ENCODE data around the gene CPEB4.

The CPEB4 gene

GRCh38 chr5:173893192-173893561 is 5.0 kb downstream of the CPEB4 start:
- DNase-seq (ENCODE audit: low read depth), result no peak
- no peak for TF ChIP-seq CTCF (IDR thresholded peaks at IDR 0.05; ENCODE audit: control insufficient read depth, insufficient read depth, low read depth, low read length, missing control alignments)
- H3K4me3 ChIP-seq (ENCODE audit: control insufficient read depth, low read depth, low read length), result no peak overlapping the region

- no peak for DNase-seq (ENCODE audit: low read depth)
- no peak for TF ChIP-seq CTCF (IDR thresholded peaks at IDR 0.05; ENCODE audit: control insufficient read depth, insufficient read depth, low read depth, low read length, missing control alignments)
- no peak overlapping the region for H3K4me3 ChIP-seq (ENCODE audit: control insufficient read depth, low read depth, low read length)
Measured at GRCh38 chr5:173895401-173896165, 7.4 kb downstream of the CPEB4 start.

- no peak for TF ChIP-seq CTCF (IDR thresholded peaks at IDR 0.05; ENCODE audit: control insufficient read depth, insufficient read depth, low read depth, low read length, missing control alignments)
- H3K4me3 ChIP-seq (ENCODE audit: control insufficient read depth, low read depth, low read length), result no peak overlapping the region
- DNase-seq (ENCODE audit: low read depth), result no peak
Measured at GRCh38 chr5:173896631-173897030, 8.5 kb downstream of the CPEB4 start.

GRCh38 chr5:173901705-173902104 is 13.6 kb downstream of the CPEB4 start:
- no peak for TF ChIP-seq CTCF (IDR thresholded peaks at IDR 0.05; ENCODE audit: control insufficient read depth, insufficient read depth, low read depth, low read length, missing control alignments)
- no peak for DNase-seq (ENCODE audit: low read depth)
- H3K4me3 ChIP-seq (ENCODE audit: control insufficient read depth, low read depth, low read length), result no peak overlapping the region

GRCh38 chr5:173902334-173902733 is 14.2 kb downstream of the CPEB4 start:
- DNase-seq (ENCODE audit: low read depth), result no peak
- H3K4me3 ChIP-seq (ENCODE audit: control insufficient read depth, low read depth, low read length), result no peak overlapping the region
- TF ChIP-seq CTCF (IDR thresholded peaks at IDR 0.05; ENCODE audit: control insufficient read depth, insufficient read depth, low read depth, low read length, missing control alignments), result no peak

- no peak overlapping the region for H3K4me3 ChIP-seq (ENCODE audit: control insufficient read depth, low read depth, low read length)
- no peak for TF ChIP-seq CTCF (IDR thresholded peaks at IDR 0.05; ENCODE audit: control insufficient read depth, insufficient read depth, low read depth, low read length, missing control alignments)
Measured at GRCh38 chr5:173902743-173903142, 14.6 kb downstream of the CPEB4 start.

More at GRCh38 chr5:173902743-173903142, 14.6 kb downstream of the CPEB4 start:
- no peak for DNase-seq (ENCODE audit: low read depth)

Measured in AG09309 (cell line).